ENCODE results near the gene PVALEF. TPM values are rescaled to one million over a fixed set of nuclear protein-coding genes. Genes with fewer than 3 reads are reported as not detected.
"Not testable (repeated sequence)": the region's sequence is repeated elsewhere in the genome, so short reads cannot be mapped to it uniquely, and the experiment has no call there.

The PVALEF gene
- total and polyA plus RNA-seq, 5 donors: not detected

GRCh38 chr17:81138083-81138482, 27.2 kb upstream of the PVALEF start:
- Histone ChIP-seq H3K4me1 (ENCODE audit: control insufficient read depth, insufficient read depth, low read length) (no peaks in the 10 kb centered on the region), H3K9me3 (ENCODE audit: control insufficient read depth, low read length) (no peaks in the 10 kb centered on the region), H3K27me3 (ENCODE audit: control insufficient read depth, insufficient read depth) (no peaks in the 10 kb centered on the region), H3K4me3 (ENCODE audit: low read length) (no peak overlapping the region), H3K27ac (ENCODE audit: low read length) (no peak overlapping the region)
- 97% methylated on average over 15 of the region's 15 CpGs for WGBS
- DNase-seq: no peak
- intact Hi-C loops (cut with DNase I): no loop called here
- no peak for ATAC-seq

DNA sequence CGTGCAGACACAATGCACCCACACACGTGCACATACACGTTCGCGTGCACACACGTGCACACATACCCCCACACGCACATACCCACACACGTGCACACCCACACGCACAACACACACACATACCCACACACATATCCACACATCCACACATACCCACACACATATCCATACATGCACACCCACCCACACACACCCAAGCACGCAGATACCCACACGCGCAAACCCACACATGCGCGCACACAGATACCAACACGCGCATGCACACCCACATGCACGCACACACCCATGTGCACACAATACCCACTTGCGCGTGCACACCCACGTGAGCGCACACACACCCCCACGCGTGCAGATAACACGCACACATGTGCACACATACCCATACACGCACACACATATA, 26.8 kb upstream of the PVALEF start:
- Histone ChIP-seq H3K4me3 (ENCODE audit: low read length) (no peak overlapping the region), H3K9me3 (ENCODE audit: control insufficient read depth, low read length) (no peaks in the 10 kb centered on the region), H3K4me1 (ENCODE audit: control insufficient read depth, insufficient read depth, low read length) (no peaks in the 10 kb centered on the region), H3K27ac (ENCODE audit: low read length) (no peak overlapping the region), H3K27me3 (ENCODE audit: control insufficient read depth, insufficient read depth) (no peaks in the 10 kb centered on the region)
- 96% methylated on average over 25 of the region's 25 CpGs for WGBS
- intact Hi-C loops (cut with DNase I): no loop called here
- ATAC-seq: no peak
- DNase-seq: no peak

- DNase-seq (no peak), ATAC-seq (no peak)
- Histone ChIP-seq H3K27ac (ENCODE audit: low read length) (no peak overlapping the region), H3K27me3 (ENCODE audit: control insufficient read depth, insufficient read depth) (no peaks in the 10 kb centered on the region), H3K4me1 (ENCODE audit: control insufficient read depth, insufficient read depth, low read length) (no peaks in the 10 kb centered on the region), H3K9me3 (ENCODE audit: control insufficient read depth, low read length) (no peaks in the 10 kb centered on the region), H3K4me3 (ENCODE audit: low read length) (no peak overlapping the region)
- WGBS: 92% methylated on average over 8 of the region's 8 CpGs
- intact Hi-C loops (cut with DNase I): no loop called here
Observed at GRCh38 chr17:81139428-81139827, 25.9 kb upstream of the PVALEF start.

GRCh38 chr17:81140018-81140417, 25.3 kb upstream of the PVALEF start:
- WGBS: 77% methylated on average over 8 of the region's 8 CpGs
- no peaks in the 10 kb centered on the region for H3K9me3 ChIP-seq (ENCODE audit: control insufficient read depth, low read length)
- no peak for ATAC-seq
- intact Hi-C loops (cut with DNase I): loop anchor here (5.0 to 10.0 kb wide), 2 partner anchors 102 to 105 kb away; no protein-coding TSS in a partner anchor
- H3K27me3 ChIP-seq (ENCODE audit: control insufficient read depth, insufficient read depth): no peaks in the 10 kb centered on the region
- DNase-seq: no peak
- no peak overlapping the region for H3K4me3 ChIP-seq (ENCODE audit: low read length)
- no peak overlapping the region for H3K27ac ChIP-seq (ENCODE audit: low read length)
- H3K4me1 ChIP-seq (ENCODE audit: control insufficient read depth, insufficient read depth, low read length): no peaks in the 10 kb centered on the region

DNA sequence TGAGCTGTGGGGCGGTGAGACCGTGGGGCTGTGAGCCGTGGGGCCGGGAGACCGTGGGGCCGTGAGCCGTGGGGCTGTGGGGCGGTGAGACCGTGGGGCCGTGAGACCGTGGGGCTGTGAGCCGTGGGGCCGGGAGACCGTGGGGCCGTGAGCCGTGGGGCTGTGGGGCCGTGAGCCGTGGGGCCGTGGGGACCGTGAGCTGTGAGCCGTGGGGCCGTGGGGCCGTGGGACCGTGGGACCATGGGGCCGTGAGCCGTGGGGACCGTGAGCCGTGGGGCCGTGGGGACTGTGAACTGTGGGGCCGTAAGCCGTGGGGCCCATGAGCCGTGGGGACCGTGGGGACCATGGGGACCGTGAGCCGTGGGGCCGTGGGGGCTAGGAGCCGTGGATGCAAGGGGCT, 24.6 kb upstream of the PVALEF start:
- DNase-seq: no peak
- no peak for ATAC-seq
- intact Hi-C loops (cut with DNase I): loop anchor here (5.0 to 10.0 kb wide), 2 partner anchors 102 to 104 kb away; no protein-coding TSS in a partner anchor

GRCh38 chr17:81142301-81143199, 22.8 kb upstream of the PVALEF start:
- intact Hi-C loops (cut with DNase I): loop anchor here (2.0 to 10.0 kb wide), 3 partner anchors 58 to 102 kb away; no protein-coding TSS in a partner anchor
- Histone ChIP-seq H3K4me1 (ENCODE audit: control insufficient read depth, insufficient read depth, low read length) (no peaks in the 10 kb centered on the region), H3K4me3 (ENCODE audit: low read length) (no peak overlapping the region), H3K9me3 (ENCODE audit: control insufficient read depth, low read length) (no peaks in the 10 kb centered on the region), H3K27ac (ENCODE audit: low read length) (no peak overlapping the region), H3K27me3 (ENCODE audit: control insufficient read depth, insufficient read depth) (no peaks in the 10 kb centered on the region)
- ATAC-seq: peak; percentile 83 to 93
- DNase-seq: peak; percentile 78 to 93 (median 91)
- 37% methylated on average over 25 of the region's 25 CpGs for WGBS

More for the DNA sequence above, 24.6 kb upstream of the PVALEF start:
- Histone ChIP-seq H3K4me1 (ENCODE audit: control insufficient read depth, insufficient read depth, low read length) (no peaks in the 10 kb centered on the region), H3K27me3 (ENCODE audit: control insufficient read depth, insufficient read depth) (no peaks in the 10 kb centered on the region), H3K27ac (ENCODE audit: low read length) (no peak overlapping the region), H3K4me3 (ENCODE audit: low read length) (no peak overlapping the region), H3K9me3 (ENCODE audit: control insufficient read depth, low read length) (no peaks in the 10 kb centered on the region)
- 93% methylated on average over 37 of the region's 37 CpGs for WGBS

GRCh38 chr17:81143200-81143527, 22.1 kb upstream of the PVALEF start:
- intact Hi-C loops (cut with DNase I): loop anchor here (2.0 to 10.0 kb wide), 3 partner anchors 58 to 102 kb away; no protein-coding TSS in a partner anchor
- no peaks in the 10 kb centered on the region for H3K9me3 ChIP-seq (ENCODE audit: control insufficient read depth, low read length)
- H3K4me1 ChIP-seq (ENCODE audit: control insufficient read depth, insufficient read depth, low read length): no peaks in the 10 kb centered on the region
- peak in 1 of 2 donors; percentile 9 for ATAC-seq
- H3K27ac ChIP-seq (ENCODE audit: low read length): no peak overlapping the region
- H3K4me3 ChIP-seq (ENCODE audit: low read length): no peak overlapping the region
- 76% methylated on average over 11 of the region's 11 CpGs for WGBS
- no peaks in the 10 kb centered on the region for H3K27me3 ChIP-seq (ENCODE audit: control insufficient read depth, insufficient read depth)
- DNase-seq: no peak

DNA sequence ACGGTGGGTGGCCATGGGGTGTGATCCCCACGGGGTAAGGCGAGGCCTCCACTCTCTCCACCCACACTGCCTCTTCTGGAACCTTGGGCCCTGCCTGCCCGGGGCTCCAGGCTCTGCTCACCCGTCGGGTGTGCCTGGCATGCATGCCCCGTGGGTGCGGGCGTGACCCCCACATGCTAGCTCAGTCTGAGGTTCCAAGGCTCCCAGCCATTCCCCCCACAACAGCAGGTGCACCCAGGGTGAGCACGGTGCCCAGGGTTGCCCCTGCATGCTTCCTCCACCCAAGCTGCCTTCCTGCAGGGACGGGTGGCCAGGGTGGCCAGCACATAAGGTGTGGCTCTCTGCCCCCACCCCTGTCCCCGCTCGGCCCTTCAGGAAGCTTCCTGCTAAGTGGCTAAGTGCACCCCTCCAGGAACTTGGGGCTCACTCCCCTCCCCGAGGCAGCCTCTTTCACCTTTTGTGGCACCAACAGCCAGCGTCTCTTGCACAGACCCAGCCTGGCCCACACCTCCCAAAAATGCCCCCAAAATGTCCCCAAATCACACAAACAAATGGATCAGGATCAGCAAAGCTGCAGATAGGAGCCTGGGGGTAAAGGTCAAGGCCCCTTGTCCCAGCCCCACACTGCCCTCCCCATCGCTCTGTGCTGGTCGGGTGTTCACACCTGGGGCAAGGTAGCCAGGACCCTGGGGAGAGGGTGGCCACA, 21.4 kb upstream of the PVALEF start:
- Histone ChIP-seq H3K4me1 (ENCODE audit: control insufficient read depth, insufficient read depth, low read length) (no peaks in the 10 kb centered on the region), H3K4me3 (ENCODE audit: low read length) (no peak overlapping the region), H3K9me3 (ENCODE audit: control insufficient read depth, low read length) (no peaks in the 10 kb centered on the region), H3K27ac (ENCODE audit: low read length) (no peak overlapping the region), H3K27me3 (ENCODE audit: control insufficient read depth, insufficient read depth) (no peaks in the 10 kb centered on the region)
- 91% methylated on average over 17 of the region's 17 CpGs for WGBS
- DNase-seq (no peak), ATAC-seq (no peak)
- intact Hi-C loops (cut with DNase I): loop anchor here (2.0 to 10.0 kb wide), 3 partner anchors 57 to 101 kb away; no protein-coding TSS in a partner anchor

- no peaks in the 10 kb centered on the region for H3K27me3 ChIP-seq (ENCODE audit: control insufficient read depth, insufficient read depth)
- ATAC-seq (no peak), DNase-seq (no peak)
- no peak overlapping the region for H3K27ac ChIP-seq (ENCODE audit: low read length)
- WGBS: 81% methylated on average over 14 of the region's 14 CpGs
- H3K4me3 ChIP-seq (ENCODE audit: low read length): no peak overlapping the region
- no peaks in the 10 kb centered on the region for H3K4me1 ChIP-seq (ENCODE audit: control insufficient read depth, insufficient read depth, low read length)
- no peaks in the 10 kb centered on the region for H3K9me3 ChIP-seq (ENCODE audit: control insufficient read depth, low read length)
- intact Hi-C loops (cut with DNase I): loop anchor here (5.0 to 10.0 kb wide), 2 partner anchors 98 to 100 kb away; no protein-coding TSS in a partner anchor
Observed at GRCh38 chr17:81144423-81144781, 20.9 kb upstream of the PVALEF start.

GRCh38 chr17:81146208-81146607, 19.1 kb upstream of the PVALEF start:
- H3K27ac ChIP-seq (ENCODE audit: low read length); DNase-seq; H3K9me3 ChIP-seq (ENCODE audit: control insufficient read depth, low read length); H3K4me3 ChIP-seq (ENCODE audit: low read length); H3K4me1 ChIP-seq (ENCODE audit: control insufficient read depth, insufficient read depth, low read length); H3K27me3 ChIP-seq (ENCODE audit: control insufficient read depth, insufficient read depth); ATAC-seq: not testable (repeated sequence)
- 81% methylated on average over 10 of the region's 10 CpGs for WGBS
- intact Hi-C loops (cut with DNase I): loop anchor here in 2 of 4 donors (5.0 to 10.0 kb wide), 2 partner anchors 51 to 99 kb away; no protein-coding TSS in a partner anchor

GRCh38 chr17:81147701-81148100, 17.6 kb upstream of the PVALEF start:
- intact Hi-C loops (cut with DNase I): loop anchor here in 2 of 4 donors (5.0 to 10.0 kb wide), 2 partner anchors 50 to 97 kb away; no protein-coding TSS in a partner anchor
- WGBS: 76% methylated on average over 10 of the region's 10 CpGs
- no peak for DNase-seq

More at GRCh38 chr17:81147701-81148100, 17.6 kb upstream of the PVALEF start:
- Histone ChIP-seq H3K9me3 (ENCODE audit: control insufficient read depth, low read length) (no peaks in the 10 kb centered on the region), H3K4me3 (ENCODE audit: low read length) (no peak overlapping the region), H3K27me3 (ENCODE audit: control insufficient read depth, insufficient read depth) (no peaks in the 10 kb centered on the region), H3K27ac (ENCODE audit: low read length) (no peak overlapping the region), H3K4me1 (ENCODE audit: control insufficient read depth, insufficient read depth, low read length) (no peaks in the 10 kb centered on the region)
- no peak for ATAC-seq
